ENCODE data around the gene ZBTB7C.

Gene ZBTB7C

DNA sequence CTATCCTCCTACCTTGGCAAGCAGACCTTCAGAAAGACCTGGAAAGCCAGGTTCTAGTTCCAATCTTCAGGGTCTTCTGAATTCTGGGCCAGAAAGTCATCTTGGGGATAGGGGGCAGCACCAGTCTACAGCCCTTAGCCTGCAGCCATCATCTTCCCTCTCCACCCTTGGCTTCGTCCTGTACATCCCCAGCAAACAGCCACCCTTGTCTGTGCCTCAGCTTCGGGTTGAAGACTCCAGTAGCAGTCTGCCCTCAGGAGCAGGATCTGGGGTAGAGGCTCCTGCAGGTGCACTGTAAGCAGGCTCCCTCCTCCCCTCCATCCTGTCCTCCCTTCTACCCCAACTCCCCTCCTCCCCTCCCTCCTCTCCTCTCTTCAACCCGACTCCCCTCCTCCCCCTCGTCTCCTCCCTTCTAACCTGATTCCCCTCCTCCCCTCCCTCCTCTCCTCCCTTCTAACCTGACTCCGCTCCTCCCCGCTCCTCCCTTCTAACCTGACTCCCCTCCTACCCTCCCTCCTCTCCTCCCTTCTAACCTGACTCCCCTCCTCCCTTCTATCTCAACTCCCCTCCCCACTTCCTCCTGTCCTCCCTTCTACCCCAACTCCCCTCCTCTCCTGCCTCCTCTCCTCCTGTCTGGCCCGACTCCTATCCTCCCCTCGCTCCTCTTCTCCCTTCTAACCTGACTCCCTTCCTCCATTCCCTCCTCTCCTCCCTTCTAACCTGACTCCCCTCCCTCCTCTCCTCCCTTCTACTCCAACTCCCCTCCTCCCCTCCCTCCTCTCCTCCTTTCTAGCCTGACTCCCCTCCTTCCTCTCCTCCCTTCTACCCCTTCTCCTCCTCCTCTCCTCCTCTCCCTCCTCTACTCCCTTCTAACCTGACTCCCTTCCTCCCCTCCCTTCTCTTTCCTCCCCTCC lies 388.6 kb downstream of the ZBTB7C start:
- no peak for DNase-seq (ENCODE audit: low read depth)

DNA sequence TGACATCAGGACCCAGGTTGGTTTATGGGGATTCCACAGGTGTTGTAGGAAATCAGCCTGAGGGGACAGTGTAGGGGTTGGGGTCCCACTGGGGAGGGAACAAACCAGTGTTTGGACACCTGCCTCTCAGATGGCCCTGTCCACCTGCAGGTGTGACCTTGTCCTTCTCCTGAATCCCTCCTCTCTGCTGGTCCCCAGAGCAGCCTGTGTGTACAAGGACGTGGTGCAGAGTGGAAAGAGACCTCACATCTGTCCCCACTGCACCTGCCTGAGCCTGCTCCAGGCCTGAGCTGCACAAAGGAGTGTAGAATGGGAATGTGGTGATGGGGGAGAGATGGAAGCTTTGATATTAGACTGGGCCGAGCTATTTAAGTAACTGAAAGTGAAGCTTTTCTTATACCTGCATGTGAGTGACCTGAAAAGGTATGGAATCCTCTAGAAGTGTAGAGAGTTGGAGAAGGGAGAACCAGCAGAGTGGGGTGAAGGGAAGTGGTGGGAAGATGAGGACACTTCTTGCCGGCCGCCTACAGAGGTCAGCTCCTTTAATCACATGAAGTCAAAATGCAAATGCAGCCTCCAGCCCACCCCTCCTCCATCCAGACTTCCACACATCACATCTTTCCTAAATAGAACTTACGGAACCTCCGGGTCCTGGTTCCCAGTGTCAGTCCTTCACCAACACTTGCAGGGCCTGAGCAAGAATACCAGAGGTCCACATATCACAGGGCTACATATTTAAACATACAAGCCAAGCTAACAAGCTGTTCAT lies 389.4 kb downstream of the ZBTB7C start:
- no peak for DNase-seq (ENCODE audit: low read depth)

DNA sequence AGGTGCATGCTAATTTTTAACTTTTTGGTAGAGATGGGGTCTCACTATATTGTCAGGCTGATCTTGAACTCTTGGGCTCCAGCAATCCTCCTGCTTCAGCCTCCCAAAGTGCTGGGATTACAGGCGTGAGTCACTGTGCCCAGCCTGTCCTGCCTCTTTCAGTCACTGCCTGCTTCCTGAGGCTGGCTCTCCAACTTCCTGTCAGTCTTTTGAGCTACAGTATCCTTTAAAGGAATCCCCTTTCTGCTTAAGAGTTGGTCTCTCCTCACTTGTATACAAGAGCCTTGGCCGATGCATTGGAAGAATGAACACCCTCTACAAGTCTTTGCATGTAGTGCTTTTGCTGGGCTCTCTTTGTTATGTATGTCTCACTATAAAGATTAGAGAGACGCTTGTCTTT lies 390.3 kb downstream of the ZBTB7C start:
- no peak for DNase-seq (ENCODE audit: low read depth)

DNA sequence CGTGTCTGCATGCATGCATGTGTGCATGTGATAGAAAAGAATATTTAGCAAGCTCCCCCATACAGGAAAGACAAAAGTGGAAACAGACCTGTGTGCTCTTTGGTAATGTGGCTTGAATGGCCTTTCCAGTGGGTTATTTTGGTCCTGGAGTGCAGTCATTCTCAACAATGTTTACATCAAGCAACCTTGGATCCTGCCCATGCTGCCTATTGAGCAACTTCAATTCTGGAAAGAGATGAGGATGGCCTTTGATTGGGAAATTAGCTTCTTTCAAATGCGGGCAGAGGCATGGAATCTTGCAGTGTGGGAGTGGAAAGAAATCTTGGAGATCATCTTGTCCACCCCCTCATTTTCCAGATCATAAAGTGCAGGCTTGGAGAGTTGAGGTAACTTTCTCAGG lies 391.5 kb downstream of the ZBTB7C start:
- DNase-seq (ENCODE audit: low read depth): no peak

DNA sequence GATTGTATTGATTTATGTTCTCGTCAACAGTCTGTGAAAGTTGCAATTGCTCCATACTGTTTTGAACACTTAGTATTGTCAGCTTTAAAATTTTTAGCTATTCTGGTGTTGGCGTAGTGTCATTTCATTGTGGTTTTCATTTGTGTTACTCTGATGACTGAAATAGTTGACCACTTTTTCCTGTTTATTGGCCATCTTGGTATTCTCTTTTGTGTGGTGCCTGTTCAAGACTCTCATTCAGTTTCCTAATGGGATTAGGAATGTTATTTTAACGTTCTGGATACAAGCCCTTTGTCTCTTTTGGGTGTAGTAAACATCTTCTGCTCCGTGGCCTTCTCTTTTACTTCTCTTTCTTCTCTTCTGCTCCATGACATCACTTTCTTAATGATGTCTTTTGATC lies 396.0 kb downstream of the ZBTB7C start:
- no peak for DNase-seq (ENCODE audit: low read depth)

DNA sequence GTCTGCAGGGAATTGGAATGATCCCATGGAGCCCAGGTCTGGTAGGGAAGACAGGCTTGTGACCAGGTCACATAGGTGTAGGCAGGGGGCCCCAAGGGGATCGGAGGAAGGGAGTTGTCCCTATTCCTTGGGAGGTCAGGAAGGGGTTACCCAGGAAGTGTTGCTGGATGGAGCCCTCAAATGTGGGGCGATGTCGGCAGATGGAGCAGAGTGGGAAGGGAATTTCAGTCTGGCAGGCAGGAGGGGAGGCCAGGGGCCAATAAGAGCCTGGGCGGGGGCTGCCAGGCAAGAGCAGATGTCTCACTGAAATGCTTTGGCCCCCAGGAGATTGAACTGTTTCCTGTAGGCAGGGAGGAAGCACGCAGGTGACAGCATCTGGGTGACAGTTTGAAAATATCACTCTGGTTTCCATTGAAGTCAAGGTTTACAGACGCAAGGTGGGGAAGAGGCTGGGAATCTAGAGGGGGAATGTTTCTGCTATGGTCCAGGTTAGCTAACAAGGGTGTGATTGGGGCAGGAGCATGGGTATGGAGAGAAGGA lies 397.2 kb downstream of the ZBTB7C start:
- no peak for DNase-seq (ENCODE audit: low read depth)

DNA sequence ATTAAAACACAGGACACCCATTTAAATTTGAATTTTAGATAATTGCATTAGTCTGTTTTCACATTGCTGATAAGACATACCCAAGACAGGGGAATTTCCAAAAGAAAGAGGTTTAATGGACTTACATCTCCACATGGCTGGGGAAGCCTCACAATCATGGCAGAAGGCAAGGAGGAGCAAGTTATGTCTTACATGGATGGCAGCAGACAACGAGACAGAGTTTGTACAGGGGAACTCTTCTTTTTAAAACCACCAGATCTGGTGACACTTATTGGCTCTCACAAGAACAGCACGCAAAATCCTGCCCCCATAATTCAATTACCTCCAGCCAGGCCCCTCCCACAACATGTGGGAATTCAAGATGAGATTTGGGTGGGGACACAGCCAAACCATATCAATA lies 398.9 kb downstream of the ZBTB7C start:
- DNase-seq (ENCODE audit: low read depth): no peak

DNA sequence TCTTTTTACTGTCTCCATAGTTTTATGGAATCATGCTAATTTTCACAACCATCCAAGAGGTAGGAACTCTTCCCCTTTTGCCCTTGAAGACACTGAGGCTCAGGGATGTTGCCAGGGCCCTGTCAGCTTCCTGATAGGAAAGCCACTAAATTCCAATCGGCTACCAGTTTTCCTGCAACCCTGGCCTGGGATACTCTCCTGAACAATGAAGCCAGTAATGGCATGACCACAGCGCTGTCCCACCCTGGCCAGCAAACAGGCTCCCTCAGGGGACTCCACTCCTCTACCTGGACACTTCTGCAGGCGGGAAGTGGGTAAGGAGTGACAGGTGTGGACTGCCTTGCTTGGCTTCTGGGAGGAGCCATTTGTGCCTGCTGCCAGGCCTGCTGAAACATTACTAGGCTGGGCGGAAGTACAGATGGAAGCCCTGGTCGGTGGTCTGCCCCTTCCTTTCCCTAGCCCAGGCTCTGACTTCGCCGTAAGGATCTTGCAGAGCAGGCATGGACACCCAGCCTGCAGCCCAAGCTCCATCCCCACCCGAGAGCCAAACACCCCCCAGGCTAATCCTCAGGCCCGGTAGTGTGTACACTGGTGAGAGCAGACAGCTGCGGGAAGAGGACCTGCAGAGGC lies 400.0 kb downstream of the ZBTB7C start:
- DNase-seq (ENCODE audit: low read depth): no peak

DNA sequence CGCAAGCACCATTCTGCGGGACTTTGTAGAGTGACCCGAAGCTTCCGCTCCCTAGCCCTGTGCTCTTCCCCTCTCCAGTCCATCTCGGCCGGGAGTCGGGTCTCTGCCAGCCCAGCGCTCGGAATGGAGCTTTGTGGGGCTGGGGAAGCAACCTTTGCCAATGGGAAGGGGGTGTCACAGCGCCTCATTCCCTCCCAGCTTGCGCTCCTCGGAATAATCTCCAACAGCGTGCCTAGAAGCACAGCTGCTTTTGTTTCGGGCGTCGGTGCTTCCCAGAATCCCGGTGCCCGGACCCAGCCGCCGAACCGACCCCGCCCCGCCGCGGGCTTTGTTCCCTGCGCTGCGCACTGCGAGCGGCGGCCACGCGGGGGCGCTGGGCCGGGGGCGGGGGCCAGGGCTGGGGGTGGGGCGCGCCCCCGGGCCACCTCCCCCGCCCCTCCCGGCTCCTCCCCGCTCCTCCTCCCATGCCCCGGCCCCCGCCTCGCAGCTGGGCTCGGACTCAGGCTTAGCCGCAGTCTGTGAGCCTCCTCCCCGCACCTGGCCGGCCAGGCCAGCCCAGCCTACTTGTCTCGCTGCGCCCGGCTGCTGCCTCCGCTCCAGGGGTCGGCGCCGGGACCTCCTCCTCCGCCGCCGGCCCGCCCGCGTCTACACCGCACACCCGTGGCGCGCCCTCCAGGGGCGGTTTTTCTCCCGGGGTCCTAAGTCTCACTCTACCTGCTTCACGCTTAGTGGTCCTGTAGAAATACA lies 401.1 kb downstream of the ZBTB7C start:
- DNase-seq (ENCODE audit: low read depth): no peak

DNA sequence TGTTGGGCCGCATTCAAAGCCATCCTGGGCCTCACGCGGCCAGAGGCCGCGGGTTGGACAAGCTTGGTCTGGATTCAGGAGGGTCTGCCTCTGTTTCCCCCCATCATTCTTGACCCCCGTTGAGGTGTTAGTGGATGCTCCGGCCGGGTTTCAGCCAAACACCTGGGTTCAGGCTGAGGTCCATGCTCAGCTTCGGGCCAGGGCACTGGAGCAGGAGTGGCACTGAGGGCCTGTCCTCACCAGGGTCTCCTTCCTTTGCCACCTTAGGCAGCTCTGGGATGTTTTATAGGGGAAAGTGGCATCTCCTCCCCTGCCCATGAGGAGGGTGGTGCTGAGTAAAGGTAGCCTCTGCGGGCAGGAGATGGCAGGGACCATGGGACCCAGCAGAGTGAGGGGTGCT lies 401.8 kb downstream of the ZBTB7C start:
- DNase-seq (ENCODE audit: low read depth): no peak

DNA sequence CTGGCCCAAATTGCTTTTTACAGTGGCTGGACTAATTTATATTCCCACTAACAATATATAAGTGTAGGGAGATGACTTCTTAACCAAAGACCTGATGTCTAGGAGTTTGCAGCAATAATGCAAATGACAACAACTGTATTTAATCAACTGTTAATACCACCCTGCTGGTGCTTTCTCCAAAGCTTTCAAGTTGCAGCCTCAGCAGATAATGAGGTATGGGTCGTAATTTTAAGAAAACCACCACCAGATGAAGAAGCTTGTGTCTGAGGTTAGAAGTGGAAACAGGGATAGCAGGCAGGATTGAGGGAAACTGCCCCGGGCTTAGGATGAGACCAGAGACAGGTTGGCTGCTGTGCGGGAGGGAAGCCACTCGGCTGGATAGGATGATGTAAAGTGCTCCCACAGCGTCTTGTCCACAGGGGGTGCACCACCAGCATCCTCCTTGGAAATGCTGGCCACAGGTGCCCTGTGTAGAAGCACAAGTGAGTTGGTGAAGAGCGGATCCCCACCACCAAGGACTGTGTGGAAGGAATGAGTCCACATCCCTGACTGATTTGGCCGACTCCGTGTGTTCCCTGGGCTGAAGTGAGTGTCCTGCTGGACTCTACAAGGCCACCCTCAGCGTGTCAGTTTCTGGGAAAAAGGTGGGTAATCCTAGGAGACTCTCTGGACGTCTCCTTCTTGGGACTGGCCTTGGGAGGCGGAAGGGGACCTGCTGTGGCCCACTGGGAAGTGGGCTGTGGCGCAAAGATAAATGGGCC lies 402.6 kb downstream of the ZBTB7C start:
- DNase-seq (ENCODE audit: low read depth): no peak

DNA sequence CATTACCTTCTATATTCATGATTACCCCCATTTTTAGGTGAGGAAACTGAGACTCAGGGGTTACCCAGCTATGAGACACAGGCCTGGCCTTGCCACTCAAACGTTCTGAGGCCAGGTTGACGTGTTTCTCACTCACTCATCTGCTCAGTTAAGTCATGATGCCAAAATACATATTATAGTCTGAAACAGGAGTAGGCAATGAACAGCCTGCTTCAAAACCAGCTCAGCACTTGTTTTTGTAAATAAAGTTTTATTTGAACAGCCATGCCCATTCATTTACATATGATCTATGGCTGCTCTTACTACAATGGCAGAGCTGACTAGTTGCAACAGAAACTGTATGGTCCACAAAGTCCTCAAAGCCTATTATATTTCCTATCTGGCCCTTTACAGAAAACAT lies 404.6 kb downstream of the ZBTB7C start:
- DNase-seq (ENCODE audit: low read depth): no peak

DNA sequence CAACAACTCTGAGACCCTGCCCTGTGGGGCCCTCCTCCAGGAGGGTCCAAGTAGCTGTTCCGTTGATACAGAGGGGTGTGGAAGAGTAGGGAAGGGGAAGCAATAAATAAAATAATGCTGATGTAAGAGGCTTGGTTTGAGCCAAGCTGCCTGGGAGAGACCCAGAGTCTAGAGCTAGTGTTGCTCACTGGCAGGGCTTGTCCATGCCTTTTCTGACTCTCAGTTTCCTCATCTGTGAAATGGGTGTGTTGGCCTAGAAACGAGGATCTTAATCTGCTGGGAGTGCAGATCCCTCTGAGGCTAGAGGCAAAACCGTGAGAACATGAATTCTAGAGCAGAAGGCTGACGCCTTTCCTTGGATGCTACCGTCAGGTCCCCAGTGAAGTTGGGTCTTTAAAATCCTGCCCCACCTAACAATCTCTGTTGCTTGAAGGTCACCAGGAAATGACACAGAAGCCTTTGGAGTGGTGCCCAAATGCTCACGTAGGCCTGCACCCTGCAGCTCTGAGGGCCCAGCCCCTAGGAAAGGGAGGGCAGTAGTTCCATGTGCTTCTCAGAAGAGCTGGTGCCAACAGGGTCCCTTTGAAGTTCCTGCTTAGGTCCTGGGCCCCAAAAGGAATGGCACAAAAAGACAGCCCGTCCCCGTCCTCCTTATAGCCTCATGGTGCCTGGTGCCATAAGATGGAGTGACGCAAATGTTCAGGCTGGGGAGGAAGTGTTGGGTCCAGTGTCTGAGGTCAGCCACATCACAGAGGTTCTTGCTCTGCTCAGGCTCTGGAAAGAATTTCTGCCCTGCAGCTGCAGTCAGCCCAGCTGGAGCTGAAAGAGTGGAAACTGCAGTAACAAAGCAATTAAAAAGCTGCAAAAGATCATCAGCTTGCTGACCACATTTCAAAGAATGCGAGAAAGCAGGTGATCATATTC lies 405.5 kb downstream of the ZBTB7C start:
- DNase-seq (ENCODE audit: low read depth): no peak

DNA sequence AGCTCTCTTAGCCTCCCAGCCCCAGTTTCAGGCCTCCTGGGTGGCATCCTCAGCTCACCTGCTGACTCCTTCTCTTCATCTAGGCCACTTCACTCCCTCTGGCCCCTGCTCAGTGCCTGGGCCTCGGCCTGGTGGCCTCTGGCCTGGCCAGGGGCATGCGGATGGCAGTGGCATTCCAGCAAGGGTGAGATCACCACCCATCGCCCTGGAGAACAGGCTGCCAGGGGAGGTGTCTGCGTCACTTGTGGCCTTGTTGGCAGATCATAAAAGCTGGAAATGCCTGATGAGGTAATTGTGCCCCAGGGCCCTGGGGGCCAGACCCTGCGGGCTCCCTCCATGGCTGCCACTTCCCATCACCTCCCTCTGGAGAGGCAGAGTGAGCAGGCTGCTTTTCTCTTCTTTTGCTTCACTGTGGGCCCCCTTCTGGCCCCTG lies 406.2 kb downstream of the ZBTB7C start:
- DNase-seq (ENCODE audit: low read depth): no peak

DNA sequence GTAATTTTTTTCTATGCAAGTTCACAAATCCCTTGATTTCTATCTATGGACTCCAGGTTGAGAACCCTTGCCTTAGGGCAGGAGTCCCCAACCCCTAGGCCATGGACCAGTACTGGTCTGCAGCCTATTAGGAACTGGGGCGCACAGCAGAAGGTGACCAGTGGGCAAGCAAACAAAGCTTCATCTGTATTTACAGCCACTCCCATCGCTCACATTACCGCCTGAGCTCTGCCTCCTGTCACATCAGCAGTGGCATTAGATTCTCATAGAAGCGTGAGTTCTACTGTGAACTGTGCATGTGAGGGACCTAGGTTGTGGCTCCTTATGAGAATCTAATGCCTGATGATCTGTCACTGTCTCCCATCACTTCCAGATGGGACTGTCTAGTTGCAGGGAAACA lies 408.5 kb downstream of the ZBTB7C start:
- DNase-seq (ENCODE audit: low read depth): no peak

DNA sequence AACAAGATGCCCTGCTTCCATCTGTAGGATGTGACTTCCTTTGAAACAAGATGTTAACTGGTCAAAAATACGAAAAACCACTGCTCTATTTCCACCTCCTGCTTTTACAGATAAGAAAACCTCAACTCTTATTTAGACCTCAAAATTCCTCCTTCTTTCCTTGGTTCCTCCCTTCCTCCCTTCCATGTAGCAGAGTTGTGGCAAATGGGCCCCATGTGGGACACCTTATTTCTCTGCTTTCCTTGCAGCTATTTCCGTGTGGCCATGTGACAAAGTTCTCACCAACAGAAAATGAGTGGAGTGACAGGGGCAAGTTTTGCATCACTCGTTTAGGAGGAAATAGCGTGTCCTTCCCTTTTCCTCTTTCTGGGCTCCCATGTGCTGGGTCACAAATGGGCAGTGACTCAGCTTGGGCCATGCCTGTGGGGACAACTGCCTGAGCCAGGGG lies 409.4 kb downstream of the ZBTB7C start:
- no peak for DNase-seq (ENCODE audit: low read depth)

DNA sequence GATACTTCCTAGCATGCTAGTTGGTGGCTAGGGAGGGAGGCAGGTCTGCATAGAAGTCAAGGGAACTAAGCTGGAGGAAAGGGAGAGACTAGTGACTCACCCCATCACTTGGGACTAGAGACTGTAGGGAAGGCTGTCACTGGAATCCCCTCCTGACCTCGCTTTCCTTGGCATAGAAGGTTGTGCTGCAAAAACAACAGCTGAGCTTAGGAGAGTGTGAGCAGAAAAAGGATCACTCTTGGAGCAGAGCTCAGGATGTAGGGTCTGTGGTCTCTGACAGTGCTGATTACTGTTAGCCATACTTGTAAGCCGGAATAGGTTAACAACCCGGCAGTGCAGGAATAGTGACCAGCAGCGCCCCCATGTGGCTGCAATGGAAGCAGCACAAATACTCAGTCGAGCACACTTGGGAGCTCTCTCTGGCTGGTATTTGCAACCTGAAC lies 411.8 kb downstream of the ZBTB7C start:
- DNase-seq (ENCODE audit: low read depth): no peak

DNA sequence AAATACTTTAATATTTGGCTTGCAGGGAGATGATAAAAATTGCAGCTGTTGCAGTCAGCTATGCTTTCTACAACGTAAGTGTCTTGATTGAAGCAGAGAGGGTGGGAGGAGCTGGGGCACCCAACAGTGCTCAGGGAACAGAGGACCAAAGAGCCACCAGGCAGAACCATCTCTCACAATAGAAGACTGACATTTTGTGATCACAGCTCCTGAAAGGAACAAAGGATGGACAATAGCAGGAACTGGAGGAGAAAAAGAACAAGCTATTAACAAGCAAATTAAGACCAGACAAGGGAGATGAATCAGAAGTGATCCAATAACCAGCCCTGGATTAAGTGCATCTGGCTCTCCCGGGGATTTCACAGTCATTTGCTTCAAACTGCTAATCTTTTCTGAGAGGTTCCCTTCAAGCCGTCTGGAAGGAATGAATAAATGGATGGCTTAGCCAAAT lies 413.1 kb downstream of the ZBTB7C start:
- DNase-seq (ENCODE audit: low read depth): no peak

DNA sequence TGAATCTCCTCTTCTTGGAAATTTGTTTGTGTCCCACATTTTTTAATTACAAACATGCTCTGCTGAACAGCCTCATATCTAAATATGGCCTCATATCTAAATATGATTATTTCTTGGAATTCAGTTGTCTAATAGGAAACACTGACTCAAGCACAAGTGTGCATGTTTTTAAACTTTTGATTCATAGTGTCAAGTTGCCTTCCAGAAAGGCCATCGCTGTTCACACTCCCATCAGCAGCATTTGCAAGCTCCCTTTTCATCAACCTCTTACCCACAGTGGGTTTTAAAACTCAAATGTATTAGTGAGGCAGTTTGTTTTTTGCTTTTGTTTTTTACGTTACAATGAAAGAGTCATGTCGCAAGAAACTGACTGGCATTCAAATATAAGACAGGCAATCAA lies 413.5 kb downstream of the ZBTB7C start:
- no peak for DNase-seq (ENCODE audit: low read depth)

DNA sequence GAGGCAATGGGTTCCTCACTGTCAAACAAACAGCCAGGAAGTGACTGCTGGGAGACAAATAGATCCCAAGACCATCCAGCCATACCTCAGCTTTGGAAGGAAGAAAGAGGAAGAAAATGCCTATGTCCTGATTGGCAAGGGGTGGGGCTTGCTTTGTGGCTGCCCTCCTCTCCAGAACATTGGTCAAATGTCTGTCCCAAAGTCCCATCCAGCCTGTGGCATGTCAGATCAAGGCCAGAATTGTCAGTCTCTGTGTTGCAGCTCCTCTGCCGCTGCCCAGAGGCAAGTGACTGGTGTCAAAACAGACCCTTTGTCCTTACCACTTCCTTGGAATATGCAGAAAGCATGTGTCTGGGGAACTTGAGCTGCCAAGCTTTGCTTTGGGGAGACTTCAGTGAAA lies 415.8 kb downstream of the ZBTB7C start:
- no peak for DNase-seq (ENCODE audit: low read depth)
